Parathyroid adenoma (tissue), 2 donors: Measurements from ENCODE around the gene KCNN1.

Experiments used
- H2AFZ ChIP-seq: fragments of 300-600 bp; sonication (generic); one replicate; pipeline ENCODE4 v1.7.0; 2017; ENCODE audit warnings: antibody characterized with exemption, mild to moderate bottlenecking
- H3K27ac ChIP-seq: fragments of 300-600 bp; sonication (generic); one replicate; pipeline ENCODE4 v1.7.0; 2017
- H3K27me3 ChIP-seq: fragments of 300-600 bp; sonication (generic); one replicate; pipeline ENCODE4 v1.7.0; 2017; ENCODE audit warnings: low read length; ENCODE audit not compliant: control insufficient read depth, insufficient read depth
- H3K36me3 ChIP-seq: fragments of 300-600 bp; sonication (generic); one replicate; pipeline ENCODE4 v1.7.0; 2017; ENCODE audit warnings: low read length; ENCODE audit not compliant: control insufficient read depth, insufficient read depth
- H3K4me1 ChIP-seq: fragments of 300-600 bp; sonication (generic); one replicate; pipeline ENCODE4 v1.7.0; 2017; ENCODE audit warnings: control low read depth
- H3K4me2 ChIP-seq: fragments of 300-600 bp; sonication (generic); one replicate; pipeline ENCODE4 v1.7.0; 2017; ENCODE audit warnings: low read length
- H3K4me3 ChIP-seq: fragments of 300-600 bp; sonication (generic); one replicate; pipeline ENCODE4 v1.7.0; 2017; ENCODE audit warnings: low read depth, low read length
- H3K79me2 ChIP-seq: fragments of 300-600 bp; sonication (generic); one replicate; pipeline ENCODE4 v1.7.0; 2017; ENCODE audit warnings: control low read depth
- H3K9ac ChIP-seq: fragments of 300-600 bp; sonication (generic); one replicate; pipeline ENCODE4 v1.7.0; 2017; ENCODE audit warnings: mild to moderate bottlenecking
- H3K9me3 ChIP-seq: fragments of 300-600 bp; sonication (generic); one replicate; pipeline ENCODE4 v1.7.0; 2017; ENCODE audit warnings: low read length; ENCODE audit not compliant: control insufficient read depth
- TF ChIP-seq, protein P1 (sequence below): fragments of 300-600 bp; sonication (generic); IDR thresholded peaks from one replicate; pipeline ENCODE4 v1.7.0; 2017; ENCODE audit warnings: antibody characterized with exemption, mild to moderate bottlenecking
- donor health status: primary hyperparathyroidism.

Gene KCNN1

GRCh38 chr19:17999684-18000479 lies 33.0 kb downstream of the KCNN1 start:
- no peaks in the 10 kb centered on the region for H3K9me3 ChIP-seq
- H3K4me3 ChIP-seq = no peak overlapping the region
- H3K79me2 ChIP-seq = peaks cover 5% of the 10 kb centered on the region

GRCh38 chr19:18000480-18000914 lies 33.6 kb downstream of the KCNN1 start:
- Histone ChIP-seq H3K36me3 (no peaks in the 10 kb centered on the region), H3K9ac (no peak overlapping the region), H3K4me1 (peaks cover 3% of the 10 kb centered on the region), H3K4me3 (no peak overlapping the region), H2AFZ (peak overlapping the region; percentile 87), H3K27ac (peak overlapping the region; percentile 70), H3K27me3 (no peaks in the 10 kb centered on the region), H3K79me2 (peaks cover 5% of the 10 kb centered on the region), H3K9me3 (no peaks in the 10 kb centered on the region), H3K4me2 (no peak overlapping the region)
- TF ChIP-seq, protein P1, sequence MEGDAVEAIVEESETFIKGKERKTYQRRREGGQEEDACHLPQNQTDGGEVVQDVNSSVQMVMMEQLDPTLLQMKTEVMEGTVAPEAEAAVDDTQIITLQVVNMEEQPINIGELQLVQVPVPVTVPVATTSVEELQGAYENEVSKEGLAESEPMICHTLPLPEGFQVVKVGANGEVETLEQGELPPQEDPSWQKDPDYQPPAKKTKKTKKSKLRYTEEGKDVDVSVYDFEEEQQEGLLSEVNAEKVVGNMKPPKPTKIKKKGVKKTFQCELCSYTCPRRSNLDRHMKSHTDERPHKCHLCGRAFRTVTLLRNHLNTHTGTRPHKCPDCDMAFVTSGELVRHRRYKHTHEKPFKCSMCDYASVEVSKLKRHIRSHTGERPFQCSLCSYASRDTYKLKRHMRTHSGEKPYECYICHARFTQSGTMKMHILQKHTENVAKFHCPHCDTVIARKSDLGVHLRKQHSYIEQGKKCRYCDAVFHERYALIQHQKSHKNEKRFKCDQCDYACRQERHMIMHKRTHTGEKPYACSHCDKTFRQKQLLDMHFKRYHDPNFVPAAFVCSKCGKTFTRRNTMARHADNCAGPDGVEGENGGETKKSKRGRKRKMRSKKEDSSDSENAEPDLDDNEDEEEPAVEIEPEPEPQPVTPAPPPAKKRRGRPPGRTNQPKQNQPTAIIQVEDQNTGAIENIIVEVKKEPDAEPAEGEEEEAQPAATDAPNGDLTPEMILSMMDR = no peak

More at GRCh38 chr19:17999684-18000479, 33.0 kb downstream of the KCNN1 start:
- H3K36me3 ChIP-seq = no peaks in the 10 kb centered on the region
- TF ChIP-seq, protein P1 = no peak
- peak overlapping the region; percentile 70 for H3K27ac ChIP-seq
- no peak overlapping the region for H3K9ac ChIP-seq
- no peak overlapping the region for H3K4me2 ChIP-seq
- H3K4me1 ChIP-seq = peaks cover 3% of the 10 kb centered on the region
- H2AFZ ChIP-seq = peak overlapping the region; percentile 87
- no peaks in the 10 kb centered on the region for H3K27me3 ChIP-seq

DNA sequence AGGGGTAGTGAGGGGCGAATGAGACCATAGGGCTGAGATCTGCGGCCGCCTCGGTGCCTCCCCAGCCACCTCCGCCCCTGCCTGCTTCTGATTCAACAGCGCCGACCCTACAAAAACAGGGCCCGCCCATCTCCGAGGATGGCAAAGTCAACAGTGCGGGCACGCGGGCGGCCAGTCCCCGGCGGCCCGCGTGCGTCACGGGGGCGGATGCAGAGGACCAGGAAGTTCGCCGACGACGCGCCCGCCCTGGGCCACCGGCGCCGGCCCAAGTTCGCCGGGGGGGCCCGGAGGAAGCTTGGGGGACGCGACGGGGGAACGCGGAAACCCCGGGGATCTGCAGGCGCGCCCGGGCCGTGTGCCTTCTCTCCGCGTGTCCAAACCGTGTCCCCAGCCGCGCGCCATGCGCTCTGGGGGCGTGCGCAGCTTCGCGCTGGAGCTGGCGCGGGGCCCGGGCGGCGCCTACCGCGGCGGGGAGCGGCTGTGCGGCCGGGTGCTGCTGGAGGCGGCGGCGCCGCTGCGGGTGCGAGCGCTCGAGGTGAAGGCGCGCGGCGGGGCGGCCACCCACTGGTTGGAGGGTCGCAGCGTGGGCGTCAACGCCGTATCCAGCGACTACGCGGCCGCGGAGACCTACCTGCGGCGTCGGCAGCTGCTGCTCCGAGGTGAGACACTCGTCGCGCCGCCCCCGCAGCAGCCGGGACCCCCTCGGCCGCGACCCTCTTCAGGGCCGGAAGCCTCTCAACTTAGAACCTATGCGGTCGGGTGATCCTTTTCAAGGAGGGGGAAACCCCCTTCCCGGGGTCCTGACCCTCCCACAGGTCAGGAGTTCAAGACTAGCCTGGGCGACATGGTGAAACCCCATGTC lies 34.2 kb downstream of the KCNN1 start:
- TF ChIP-seq, protein P1 = no peak
- Histone ChIP-seq H3K79me2 (peaks cover 5% of the 10 kb centered on the region), H3K27me3 (no peaks in the 10 kb centered on the region), H3K4me3 (peak overlapping the region; percentile 76), H3K4me2 (peak overlapping the region; percentile 87), H3K27ac (peak overlapping the region; percentile 70), H2AFZ (peak overlapping the region; percentile 87), H3K4me1 (peaks cover 3% of the 10 kb centered on the region), H3K9ac (peak overlapping the region; percentile 57), H3K36me3 (no peaks in the 10 kb centered on the region), H3K9me3 (no peaks in the 10 kb centered on the region)

DNA sequence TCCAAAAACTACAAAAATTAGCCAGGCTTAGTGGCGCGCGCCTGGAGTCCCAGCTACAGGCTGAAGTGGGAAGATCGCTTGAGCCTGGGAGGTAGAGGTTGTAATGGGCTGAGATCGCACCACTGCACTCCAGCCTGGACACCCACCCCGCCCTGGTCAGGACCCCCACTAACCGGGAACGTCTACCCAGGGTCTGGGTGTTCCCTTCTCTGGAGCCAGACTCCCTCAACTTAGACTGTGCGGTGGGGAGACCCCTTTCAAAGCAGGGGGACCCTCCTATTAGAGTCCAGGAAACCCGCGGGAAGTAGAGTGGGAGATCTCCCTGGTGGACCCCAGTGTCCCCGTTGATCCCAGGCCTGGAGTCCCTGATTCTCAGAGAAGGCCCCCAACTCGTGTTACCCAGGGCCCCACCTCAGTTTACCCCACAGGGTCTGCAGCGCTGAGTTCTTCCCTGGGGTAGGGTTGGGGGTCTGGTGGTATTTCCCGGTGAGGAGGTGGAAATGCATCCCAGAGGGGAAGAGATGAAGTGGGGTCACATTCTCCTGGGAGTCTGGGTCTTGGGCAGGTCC lies 35.0 kb downstream of the KCNN1 start:
- H3K4me2 ChIP-seq = peak overlapping the region; percentile 87
- peaks cover 5% of the 10 kb centered on the region for H3K4me1 ChIP-seq
- no peaks in the 10 kb centered on the region for H3K36me3 ChIP-seq
- H3K4me3 ChIP-seq = peak overlapping the region; percentile 76
- H3K79me2 ChIP-seq = peaks cover 10% of the 10 kb centered on the region
- peak overlapping the region; percentile 57 for H3K9ac ChIP-seq
- TF ChIP-seq, protein P1 = no peak
- H2AFZ ChIP-seq = peak overlapping the region; percentile 77
- H3K27ac ChIP-seq = peak overlapping the region; percentile 45
- H3K27me3 ChIP-seq = no peaks in the 10 kb centered on the region
- no peaks in the 10 kb centered on the region for H3K9me3 ChIP-seq
